ENCODE results near the gene PRCC. TPM values are rescaled to one million over a fixed set of nuclear protein-coding genes. Genes with fewer than 3 reads are reported as not detected.
A peak's percentile ranks its signal among the peaks of the same experiment; 100 is the strongest.

Gene PRCC
- total RNA-seq, 2 donors from 2014 or later: 32.0 to 46.2 TPM

- ATAC-seq (peak in 1 of 2 donors; percentile 71), DNase-seq (no peak)
- intact Hi-C loops (cut with DNase I): no loop called here
Observed at GRCh38 chr1:156826630-156827029, 59.3 kb downstream of the PRCC start.

- DNase-seq (no peak), ATAC-seq (no peak)
- intact Hi-C loops (cut with DNase I): no loop called here
Observed at GRCh38 chr1:156828400-156829124, 61.2 kb downstream of the PRCC start.

GRCh38 chr1:156832434-156832833 lies 65.1 kb downstream of the PRCC start:
- DNase-seq (no peak), ATAC-seq (no peak)
- intact Hi-C loops (cut with DNase I): no loop called here

- ATAC-seq (no peak), DNase-seq (no peak)
- intact Hi-C loops (cut with DNase I): no loop called here
Observed at GRCh38 chr1:156833603-156834002, 66.3 kb downstream of the PRCC start.

- no peak for ATAC-seq
- intact Hi-C loops (cut with DNase I): no loop called here
- DNase-seq: no peak
Observed at GRCh38 chr1:156834322-156834721, 67.0 kb downstream of the PRCC start.

GRCh38 chr1:156836041-156836654 lies 68.8 kb downstream of the PRCC start:
- ATAC-seq (no peak), DNase-seq (no peak)
- intact Hi-C loops (cut with DNase I): loop anchor here in 1 of 2 donors (5.0 kb wide), 1 partner anchor 56 kb away; the partner anchor contains the start of gene PEAR1

GRCh38 chr1:156836892-156837291 lies 69.6 kb downstream of the PRCC start:
- intact Hi-C loops (cut with DNase I): loop anchor here in 1 of 2 donors (5.0 kb wide), 1 partner anchor 55 kb away; the partner anchor contains the start of gene PEAR1
- no peak for ATAC-seq
- no peak for DNase-seq

- DNase-seq: no peak
- peak; percentile 34 to 46 for ATAC-seq
- intact Hi-C loops (cut with DNase I): loop anchor here in 1 of 2 donors (5.0 kb wide), 1 partner anchor 53 kb away; the partner anchor contains the start of gene PEAR1
Observed at GRCh38 chr1:156838972-156839371, 71.6 kb downstream of the PRCC start.

GRCh38 chr1:156839426-156840109 lies 72.2 kb downstream of the PRCC start:
- ATAC-seq (no peak), DNase-seq (no peak)
- intact Hi-C loops (cut with DNase I): loop anchor here in 1 of 2 donors (5.0 kb wide), 1 partner anchor 53 kb away; the partner anchor contains the start of gene PEAR1

- intact Hi-C loops (cut with DNase I): no loop called here
- no peak for ATAC-seq
- no peak for DNase-seq
Observed at GRCh38 chr1:156840186-156840897, 73.0 kb downstream of the PRCC start.

GRCh38 chr1:156840898-156841279 lies 73.6 kb downstream of the PRCC start:
- DNase-seq: no peak
- ATAC-seq: no peak
- intact Hi-C loops (cut with DNase I): no loop called here

- ATAC-seq (no peak), DNase-seq (no peak)
- intact Hi-C loops (cut with DNase I): no loop called here
Observed at GRCh38 chr1:156841295-156841855, 74.0 kb downstream of the PRCC start.

- intact Hi-C loops (cut with DNase I): no loop called here
- DNase-seq (no peak), ATAC-seq (no peak)
Observed at GRCh38 chr1:156842618-156843300, 75.4 kb downstream of the PRCC start.

- intact Hi-C loops (cut with DNase I): no loop called here
- no peak for DNase-seq
- no peak for ATAC-seq
Observed at GRCh38 chr1:156844102-156844501, 76.8 kb downstream of the PRCC start.

GRCh38 chr1:156844638-156845037 lies 77.3 kb downstream of the PRCC start:
- ATAC-seq (no peak), DNase-seq (no peak)
- intact Hi-C loops (cut with DNase I): no loop called here

- DNase-seq: no peak
- intact Hi-C loops (cut with DNase I): no loop called here
- peak in 1 of 2 donors; percentile 19 for ATAC-seq
Observed at GRCh38 chr1:156845055-156845952, 78.0 kb downstream of the PRCC start.

GRCh38 chr1:156845953-156846545 lies 78.7 kb downstream of the PRCC start:
- DNase-seq (no peak), ATAC-seq (no peak)
- intact Hi-C loops (cut with DNase I): no loop called here
